K562 (cell line): ENCODE data around the gene TMEM167B. TPM values are rescaled to one million over a fixed set of nuclear protein-coding genes. Genes with fewer than 3 reads are reported as not detected.

Source experiments
- ATAC-seq: fragments of 200-7000 bp; cut with Tn5 transposase; 3 replicates; pipeline ENCODE4 v1.9.1; 2020; ENCODE audit warnings: moderate library complexity
- BruUV-seq: library from RNA; stranded (reverse); fragments of 400-500 nt; replicated peaks from 2 replicates; lab custom pipeline; 2021; lab: Mats Ljungman, UMichigan
- CTCF ChIA-PET: fragments of 300-600 bp; formaldehyde crosslinking; extraction: SDS; loops from one replicate; lab custom pipeline; 2021; ENCODE audit warnings: low intra/inter-chr PET ratio; lab: Yijun Ruan, JAX
- POLR2A ChIA-PET: fragments of 300-600, 350-650 bp; sonication (Branson Sonifier 250); formaldehyde crosslinking; extraction: SDS; loops from one replicate; lab custom pipeline; 2021; ENCODE audit warnings: antibody characterized with exemption, inconsistent platforms; lab: Yijun Ruan, JAX
- DNase-seq, 4 experiments: peaks; one replicate each; pipeline versions ENCODE4 v3.0.0 to v3.0.0-alpha.2; 2011 to 2018; ENCODE audit warnings: low spot score in 3 of 4, mixed read lengths in 3 of 4; ENCODE audit errors: extremely low read depth in 1 of 4
- FAIRE-seq: peaks from 2 replicates; lab custom pipeline; 2011; peaks lifted over from hg19 to GRCh38; lab: Jason Lieb, UNC
- H2AFZ ChIP-seq: 2 replicates; pipeline ENCODE4 v1.6.0; 2011; ENCODE audit warnings: low read depth, low read length, control low read depth, inconsistent platforms
- H3K27ac ChIP-seq: fragments of 200-600 bp; 3 replicates; pipeline ENCODE4 v1.8.0; 2011; ENCODE audit warnings: low read depth, mild to moderate bottlenecking, control low read depth, inconsistent platforms, low read length, moderate library complexity, mixed read lengths; ENCODE audit errors: extremely low read depth
- H3K27me3 ChIP-seq, 2 experiments: fragments of 300-600 bp in 1 of 2; 2 replicates in 1 of 2; 3 replicates in 1 of 2; pipeline versions ENCODE4 v1.6.0 to v1.8.0; 2011; ENCODE audit warnings: inconsistent platforms in 2 of 2, low read length in 2 of 2, mild to moderate bottlenecking in 1 of 2, mixed read lengths in 1 of 2, moderate library complexity in 1 of 2; ENCODE audit not compliant: control insufficient read depth in 2 of 2, insufficient read depth in 2 of 2
- H3K36me3 ChIP-seq: fragments of 300-600 bp; 3 replicates; pipeline ENCODE4 v1.8.0; 2011; ENCODE audit warnings: mild to moderate bottlenecking, low read length, inconsistent platforms; ENCODE audit not compliant: control insufficient read depth, insufficient read depth
- H3K4me1 ChIP-seq, 2 experiments: fragments of 200-600 bp in 1 of 2; replicated peaks in 1 of 2; 2 replicates in 1 of 2; 3 replicates in 1 of 2; pipeline versions ENCODE4 v1.5.1 to v1.8.0; 2011; ENCODE audit warnings: inconsistent platforms in 2 of 2, low read length in 2 of 2, mild to moderate bottlenecking in 1 of 2, mixed read lengths in 1 of 2, moderate library complexity in 1 of 2; ENCODE audit not compliant: control insufficient read depth in 2 of 2, insufficient read depth in 2 of 2
- H3K4me2 ChIP-seq: 2 replicates; pipeline ENCODE4 v1.6.1; 2011; ENCODE audit warnings: low read length, control low read depth, inconsistent platforms, mixed read lengths; ENCODE audit not compliant: insufficient read depth
- H3K4me3 ChIP-seq: fragments of 200-600 bp; sonication (generic), shearing (Covaris generic); 2 replicates; pipeline ENCODE4 v1.5.1; 2016; ENCODE audit warnings: control low read depth, inconsistent platforms
- H3K79me2 ChIP-seq: fragments of 200-600 bp; 3 replicates; pipeline ENCODE4 v1.8.0; 2011; ENCODE audit warnings: low read length, inconsistent platforms; ENCODE audit not compliant: control insufficient read depth, insufficient read depth
- H3K9ac ChIP-seq, 2 experiments: 2 replicates each; pipeline versions ENCODE4 v1.6.0 to v1.6.1; 2011; ENCODE audit warnings: low read depth in 2 of 2, low read length in 2 of 2, control low read depth in 1 of 2, inconsistent platforms in 1 of 2, mild to moderate bottlenecking in 1 of 2, mixed read lengths in 1 of 2; ENCODE audit not compliant: insufficient read depth in 1 of 2
- H3K9me1 ChIP-seq: one replicate; pipeline ENCODE4 v1.6.0; 2011; ENCODE audit warnings: inconsistent platforms, mild to moderate bottlenecking, low read length, moderate library complexity; ENCODE audit not compliant: control insufficient read depth, insufficient read depth
- H3K9me3 ChIP-seq: replicated peaks from 2 replicates; pipeline ENCODE4 v1.5.1; 2011; ENCODE audit warnings: low read depth, low read length, inconsistent platforms; ENCODE audit not compliant: control insufficient read depth, insufficient read depth
- H4K20me1 ChIP-seq: replicated peaks from 2 replicates; pipeline ENCODE4 v1.6.1; 2011; ENCODE audit warnings: low read length, inconsistent platforms, mixed read lengths; ENCODE audit not compliant: control insufficient read depth, insufficient read depth
- CHD7 ChIP-seq: fragments of 200-600 bp; sonication (generic); IDR thresholded peaks from one replicate; pipeline ENCODE4 v1.6.1; 2012; ENCODE audit warnings: mild to moderate bottlenecking, low read depth, low read length, inconsistent platforms
- CREM ChIP-seq: IDR thresholded peaks from 2 replicates; pipeline ENCODE4 v1.6.1; 2014; ENCODE audit warnings: antibody characterized with exemption, low read depth
- ELK3 ChIP-seq: fragments of 450-650 bp; formaldehyde crosslinking; IDR thresholded peaks from 2 replicates; pipeline ENCODE4 v1.4.0; 2020; ENCODE audit warnings: mild to moderate bottlenecking
- HDAC8 ChIP-seq: fragments of 450-650 bp; IDR thresholded peaks from 2 replicates; pipeline ENCODE4 v1.6.1; 2016; ENCODE audit warnings: mild to moderate bottlenecking, missing genetic modification characterization, moderate library complexity, missing compliant biosample characterization
- JUN ChIP-seq, 2 experiments: sonication (generic) in 1 of 2; formaldehyde crosslinking in 1 of 2; IDR thresholded peaks; 2 replicates each; pipeline versions ENCODE4 v1.6.1 to v1.8.0; 2012 to 2022; ENCODE audit warnings: borderline replicate concordance in 2 of 2, mild to moderate bottlenecking in 2 of 2, improper control_type of control experiment in 1 of 2, low read depth in 1 of 2, low read length in 1 of 2, missing genetic modification reagents in 1 of 2
- PKNOX1 ChIP-seq: fragments of 450-650 bp; IDR thresholded peaks from 2 replicates; pipeline ENCODE4 v1.6.1; 2016
- RBFOX2 ChIP-seq: fragments of 200-400 bp; formaldehyde crosslinking; IDR thresholded peaks from 2 replicates; pipeline ENCODE4 v1.6.1; 2017; ENCODE audit warnings: low read depth, mild to moderate bottlenecking, low read length, moderate library complexity
- RBM34 ChIP-seq: fragments of 200-400 bp; formaldehyde crosslinking; IDR thresholded peaks from 2 replicates; pipeline ENCODE4 v1.6.1; 2018; ENCODE audit warnings: low read length, borderline replicate concordance; ENCODE audit not compliant: insufficient read depth
- THRAP3 ChIP-seq: fragments of 450-650 bp; IDR thresholded peaks from 2 replicates; pipeline ENCODE4 v1.6.1; 2016; ENCODE audit warnings: mild to moderate bottlenecking, inconsistent platforms, borderline replicate concordance
- WGBS: fragments of 100-300 bp; shearing (Covaris generic); methylation state at CpG from one replicate; pipeline ENCODE4 v1.1.6; 2016; ENCODE audit warnings: low coverage, mixed read lengths; ENCODE audit not compliant: insufficient coverage; ENCODE audit errors: missing lambda C conversion rate; 5-methylcytosine and 5-hydroxymethylcytosine counted together
- in situ Hi-C: fragments of 300-500 bp; cut with MboI; formaldehyde crosslinking; loops from 4 replicates; pipeline ENCODE4 v1.15.0; 2018; ENCODE audit warnings: inconsistent platforms, mixed read lengths
- intact Hi-C: fragments of 100-400 bp; cut with micrococcal nuclease; formaldehyde crosslinking; loops from 2 replicates; pipeline ENCODE4 v1.14.2; 2022
- polyA plus RNA-seq, 8 experiments: library from polyadenylated mRNA; depleted of rRNA in 4 of 8; stranded (reverse) in 5 of 8; unstranded in 3 of 8; fragments of >200 nt; fragmentation: Nextera tagmentation in 2 of 8; fragmentation: Illumina TruSeq in 1 of 8; extraction: Ambion mirVana in 2 of 8; extraction: Trizol in 1 of 8; gene quantifications; 2 replicates each; pipeline versions ENCODE4 v1.2.1 to v1.2.3, GENCODE V29; 2011 to 2014; ENCODE audit warnings: inconsistent platforms in 1 of 8, missing spikeins in 1 of 8
- total RNA-seq, 7 experiments: library from RNA; depleted of rRNA in 6 of 7; stranded (reverse); fragments of >200 nt in 6 of 7; fragmentation: Illumina TruSeq in 2 of 7; extraction: Trizol in 2 of 7; gene quantifications; 2 replicates each; pipeline versions ENCODE4 v1.2.1 to v1.2.3, GENCODE V29; 2011 to 2021; ENCODE audit warnings: low replicate concordance in 1 of 7

The TMEM167B gene
- total and polyA plus RNA-seq, 9 of the 15 experiments (the other 6 are each of a cell fraction or from before 2014, with no cell fraction given), result 17.2 to 36.4 (median 32.2) TPM

GRCh38 chr1:109061183-109061582, 29.4 kb upstream of the TMEM167B start:
- no peaks in the 10 kb centered on the region for H3K9me3 ChIP-seq
- H3K4me1 ChIP-seq, result no peaks in the 10 kb centered on the region
- 42% methylated on average over 4 of the region's 4 CpGs for WGBS
- BruUV-seq, result no TSS peak
- in situ Hi-C loops, result no loop called here
- H3K9ac ChIP-seq, result no peak overlapping the region
- ATAC-seq (peak; percentile 36), FAIRE-seq (no peak), DNase-seq (no peak)
- no peak overlapping the region for H3K4me2 ChIP-seq
- no peak overlapping the region for H2AFZ ChIP-seq
- no peak overlapping the region for H3K4me3 ChIP-seq
- H3K36me3 ChIP-seq, result peaks cover 32% of the 10 kb centered on the region; the same call in 1 of the 3 replicates
- no peaks in the 10 kb centered on the region for H4K20me1 ChIP-seq
- H3K9me1 ChIP-seq, result no peaks in the 10 kb centered on the region
- intact Hi-C loops, result no loop called here
- CTCF ChIA-PET, result no interaction called here
- POLR2A ChIA-PET, result interaction anchor here (0.9 to 2.2 kb wide), 9 partner anchors 8 to 43 kb away, joined by 3 to 11 read pairs (median 6); partner anchors contain the start of genes TAF13 and TMEM167B
- H3K79me2 ChIP-seq, result no peaks in the 10 kb centered on the region
- no peaks in the 10 kb centered on the region for H3K27me3 ChIP-seq
- H3K27ac ChIP-seq, result no peak overlapping the region
- TF ChIP-seq RBFOX2, result no peak
- TF ChIP-seq ELK3 (CRISPR knock-in tag), result no peak
- no peak for TF ChIP-seq CHD7
- TF ChIP-seq RBM34, result no peak
- TF ChIP-seq HDAC8, result no peak
- TF ChIP-seq PKNOX1, result no peak
- TF ChIP-seq JUN (IDR thresholded peaks at IDR 0.05; ENCODE audit: borderline replicate concordance, low read depth, low read length), result no peak
- no peak for TF ChIP-seq JUN (CRISPR knock-in tag; IDR thresholded peaks at IDR 0.05; ENCODE audit: borderline replicate concordance)
- no peak for TF ChIP-seq THRAP3
- TF ChIP-seq CREM, result no peak
